GM21576 (cell line): ENCODE measurements around the gene TBL1X.
A peak's percentile ranks its signal among the peaks of the same experiment; 100 is the strongest.

Experiments used
- ATAC-seq: cut with Tn5 transposase; IDR thresholded peaks from one replicate; pipeline ENCODE4 v1.9.1; 2021; ENCODE audit warnings: mild to moderate bottlenecking, moderate library complexity; ENCODE audit not compliant: unreplicated experiment

The TBL1X gene

DNA sequence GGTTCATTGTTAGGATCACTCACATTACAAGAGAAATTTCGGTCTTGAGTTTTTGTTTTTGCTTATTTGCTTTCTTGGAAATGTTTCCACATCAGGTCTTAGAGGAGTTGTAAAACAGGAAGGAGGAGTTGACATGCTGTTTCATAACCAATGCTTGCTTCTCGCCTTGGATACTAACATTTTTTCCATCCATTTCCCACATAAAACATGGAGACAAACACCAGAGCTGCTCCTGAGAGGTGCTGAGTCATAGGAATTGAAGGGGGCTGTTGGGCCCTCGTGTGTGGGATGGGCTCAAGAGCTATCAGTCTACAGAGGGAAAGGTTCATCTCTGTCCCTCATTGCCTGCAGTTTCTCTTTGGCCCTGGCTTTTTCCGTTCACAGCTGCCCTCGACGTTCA, 29.9 kb downstream of the TBL1X start:
- ATAC-seq: no peak

- ATAC-seq: no peak
Measured at GRCh38 chrX:9495496-9495895, 30.6 kb downstream of the TBL1X start.

GRCh38 chrX:9498236-9498635, 33.4 kb downstream of the TBL1X start:
- no peak for ATAC-seq

- no peak for ATAC-seq
Measured at GRCh38 chrX:9500584-9500983, 35.7 kb downstream of the TBL1X start.

DNA sequence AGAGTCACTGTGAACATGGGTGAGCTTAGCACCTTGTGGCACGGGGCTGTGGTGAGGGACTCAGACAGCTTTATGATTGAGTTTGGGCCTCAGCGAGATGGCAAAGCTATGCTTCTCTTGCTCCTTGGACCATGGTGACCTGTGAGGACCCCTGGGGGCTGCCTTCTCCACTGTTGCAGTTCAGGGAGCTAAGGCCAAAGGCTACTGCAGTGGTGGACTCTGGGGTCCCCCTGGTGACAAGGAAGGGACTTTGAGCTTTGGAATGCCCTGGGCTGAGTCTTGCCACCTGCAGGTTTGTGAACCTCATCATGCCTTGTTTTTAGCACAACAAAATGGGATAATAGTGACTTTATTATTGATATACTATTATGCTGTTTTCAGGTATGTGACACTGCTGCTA, 36.5 kb downstream of the TBL1X start:
- no peak for ATAC-seq

DNA sequence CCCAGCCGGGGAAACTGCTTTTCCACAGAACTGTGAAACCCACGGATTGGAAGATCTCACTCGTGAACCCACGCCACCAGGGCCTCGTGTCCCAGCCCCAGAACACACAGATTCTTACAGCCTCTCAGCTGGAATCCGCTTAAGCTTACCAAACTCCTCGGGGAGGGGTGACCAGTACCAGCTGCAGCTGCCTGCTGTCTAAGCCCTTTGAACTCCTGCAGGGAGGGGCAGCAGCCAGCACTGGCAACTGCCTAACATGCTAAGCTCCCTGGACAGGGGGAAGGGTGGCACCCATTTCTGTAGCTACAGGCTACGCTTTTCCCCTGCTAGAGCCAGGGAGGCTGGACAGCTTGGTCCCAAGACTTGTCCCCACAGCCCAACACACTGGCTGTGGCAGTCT, 38.4 kb downstream of the TBL1X start:
- no peak for ATAC-seq

GRCh38 chrX:9510366-9510765, 45.5 kb downstream of the TBL1X start:
- no peak for ATAC-seq

- no peak for ATAC-seq
Measured at GRCh38 chrX:9510980-9511379, 46.1 kb downstream of the TBL1X start.

GRCh38 chrX:9515489-9515888, 50.6 kb downstream of the TBL1X start:
- ATAC-seq: no peak

- ATAC-seq: no peak
Measured at GRCh38 chrX:9515973-9516538, 51.2 kb downstream of the TBL1X start.

GRCh38 chrX:9516635-9517034, 51.8 kb downstream of the TBL1X start:
- no peak for ATAC-seq

DNA sequence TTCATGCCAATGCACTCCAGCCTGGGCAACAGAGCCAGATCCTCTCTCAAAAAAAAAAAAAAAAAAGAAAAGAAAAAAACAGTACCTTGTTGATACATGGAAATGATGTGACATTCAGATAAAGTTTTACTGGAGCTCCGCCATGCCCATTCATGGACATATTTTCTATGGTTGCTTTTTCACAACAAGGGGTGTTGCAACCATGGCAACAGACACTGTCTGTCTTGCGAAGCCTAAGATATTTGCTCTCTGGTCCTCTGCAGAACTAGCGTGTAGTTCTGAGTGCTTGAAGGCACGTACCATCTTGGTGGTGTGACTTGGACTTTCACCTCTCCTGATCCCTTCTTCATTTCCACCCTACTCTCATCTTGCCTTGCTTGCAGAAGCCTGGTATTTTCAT, 53.2 kb downstream of the TBL1X start:
- ATAC-seq: no peak

DNA sequence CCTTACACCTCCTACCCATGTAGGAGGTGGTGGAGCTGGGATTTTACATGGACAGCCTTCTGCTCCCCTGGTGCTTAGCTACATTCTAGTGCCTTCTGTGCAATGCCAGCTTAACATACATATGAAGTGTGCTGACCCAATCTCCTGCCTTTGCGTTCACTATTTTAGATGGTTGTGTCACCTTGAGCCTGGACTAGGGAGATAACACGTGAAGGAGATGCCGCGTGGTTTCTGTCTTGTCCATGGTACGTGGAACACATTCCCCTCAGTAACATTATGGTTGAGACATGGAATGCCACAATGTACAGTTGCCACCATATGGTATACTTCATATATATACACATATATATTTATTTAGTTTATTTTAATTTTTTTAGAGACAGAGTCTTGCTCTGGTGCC, 54.0 kb downstream of the TBL1X start:
- ATAC-seq: no peak

GRCh38 chrX:9519546-9520216, 54.8 kb downstream of the TBL1X start:
- ATAC-seq: no peak

DNA sequence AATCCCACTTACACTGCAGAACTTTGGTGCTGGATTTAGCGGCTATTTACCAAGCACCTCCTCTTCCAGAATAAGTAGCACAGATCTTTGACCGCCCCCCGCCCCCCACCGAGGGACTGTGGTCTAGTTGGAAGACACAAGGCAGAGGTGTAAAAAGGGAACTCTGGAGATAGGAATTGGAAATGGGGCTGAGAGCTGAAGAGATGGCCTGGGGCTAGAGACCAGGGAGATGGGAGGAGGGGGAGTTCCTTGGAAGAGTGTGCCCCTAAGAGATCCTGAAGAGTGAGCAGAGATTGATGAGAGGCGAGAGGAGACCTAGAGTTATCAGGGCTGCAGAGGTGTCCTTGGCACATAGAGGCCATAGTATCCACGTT, 55.3 kb downstream of the TBL1X start:
- no peak for ATAC-seq

DNA sequence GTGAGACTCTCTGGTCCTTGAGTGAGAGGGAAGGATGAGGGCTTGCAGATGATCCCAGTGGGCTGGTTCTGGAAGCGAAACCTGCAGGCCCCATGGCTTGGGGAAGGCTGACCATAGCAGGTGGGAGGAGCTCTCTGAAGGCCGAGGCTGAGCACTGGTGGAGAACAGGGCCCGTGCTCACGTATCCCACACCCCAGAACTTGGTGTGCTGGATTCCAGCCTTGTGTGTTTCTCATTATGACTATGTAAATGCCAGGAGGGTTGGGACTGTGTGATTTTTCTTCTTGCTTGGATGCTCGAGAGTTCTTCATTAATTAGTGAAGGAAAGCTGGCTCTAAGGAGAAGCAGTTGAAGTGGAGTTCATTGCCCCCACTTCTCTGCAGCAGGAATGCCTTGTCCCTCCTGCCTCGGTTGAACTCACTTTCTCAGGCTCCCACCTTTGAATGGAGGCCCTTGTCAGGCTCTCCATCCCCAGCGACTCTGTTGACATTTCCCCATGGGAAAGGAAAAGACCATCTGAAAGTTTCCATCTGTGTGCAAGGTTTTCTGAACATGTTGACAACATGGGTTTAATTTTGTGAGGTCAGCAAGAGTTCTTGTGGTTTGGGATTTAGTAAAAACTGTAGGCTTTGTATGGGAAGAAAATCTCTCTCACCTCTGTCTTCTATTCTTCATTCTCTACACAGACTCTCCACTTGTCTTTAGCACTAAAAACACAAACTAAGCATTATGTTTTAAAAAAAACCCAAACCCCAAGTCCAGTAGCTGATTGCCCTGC, 57.7 kb downstream of the TBL1X start:
- no peak for ATAC-seq

DNA sequence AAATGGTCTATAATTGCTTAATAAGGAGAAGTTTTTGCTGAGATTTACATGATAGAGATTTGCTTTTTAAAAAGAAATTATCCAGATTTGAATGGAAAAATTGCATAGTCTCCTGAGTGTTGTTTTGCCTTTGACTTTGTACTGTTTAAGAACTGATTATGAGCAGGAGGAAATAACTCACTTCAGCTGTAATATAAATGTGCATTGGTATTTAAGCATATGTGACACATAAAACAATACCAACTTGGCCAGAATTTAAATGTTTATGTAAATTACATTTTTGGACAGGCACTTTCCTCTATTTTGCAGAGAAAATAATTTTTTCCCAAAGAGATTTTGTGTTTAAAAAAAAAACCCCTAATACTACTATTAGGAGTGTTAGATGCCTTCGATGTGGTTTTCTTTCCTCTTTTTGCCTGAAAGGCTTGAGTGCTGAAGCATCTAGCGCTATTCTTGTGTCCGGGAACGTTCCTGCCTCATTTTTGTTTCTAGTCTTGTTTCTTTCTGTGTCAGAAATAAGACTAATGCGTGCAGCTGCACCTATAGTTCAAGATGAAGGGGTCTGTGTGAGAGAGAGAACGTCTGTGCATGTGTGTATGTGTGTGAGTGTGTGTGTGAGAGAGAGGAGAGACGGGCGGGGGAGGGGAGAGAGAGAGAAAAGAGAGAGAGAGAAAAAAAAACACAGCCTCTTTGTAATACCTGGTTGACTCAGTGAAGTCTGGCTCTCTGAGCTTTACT, 60.8 kb downstream of the TBL1X start:
- ATAC-seq: peak; percentile 64

DNA sequence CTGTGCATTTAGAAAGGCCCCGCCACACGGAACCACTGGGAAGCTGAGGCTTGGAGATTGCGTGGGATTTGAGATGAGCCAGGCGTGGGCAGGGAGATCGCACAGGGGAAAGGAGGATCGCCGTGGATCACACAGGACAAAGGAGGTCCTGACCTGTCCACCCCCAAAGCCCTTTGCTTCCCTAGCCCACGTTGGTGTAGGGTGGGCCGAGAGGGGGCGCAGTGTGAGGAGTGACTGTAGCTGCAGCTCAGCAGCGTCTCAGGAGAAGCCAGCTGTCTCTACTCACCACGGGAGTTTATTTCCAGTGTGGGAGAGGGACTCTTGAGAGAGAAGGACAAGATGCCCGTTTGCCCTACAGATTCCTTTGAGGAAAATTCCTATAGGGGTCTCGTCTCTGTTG, 62.1 kb downstream of the TBL1X start:
- no peak for ATAC-seq

- ATAC-seq: no peak
Measured at GRCh38 chrX:9528498-9528897, 63.6 kb downstream of the TBL1X start.

DNA sequence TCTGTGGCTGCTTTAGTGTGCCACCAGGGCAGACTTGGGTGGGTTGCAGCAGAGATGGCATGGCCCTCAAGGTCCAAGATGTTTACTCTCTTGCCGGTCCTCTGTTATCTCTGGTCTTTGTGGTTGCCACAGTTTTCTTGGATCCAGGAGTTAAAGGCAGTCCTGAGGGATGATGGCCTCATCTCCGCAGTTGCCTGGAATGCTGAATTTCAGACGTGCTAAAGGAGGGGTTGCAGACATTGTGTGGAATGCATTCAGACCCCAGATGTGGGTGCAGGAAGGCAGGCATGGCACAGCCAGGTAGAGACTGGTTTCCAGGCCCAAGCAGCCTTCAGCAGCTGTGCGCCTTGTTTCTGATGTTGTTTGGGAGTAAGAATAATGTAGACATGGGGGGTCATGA, 64.4 kb downstream of the TBL1X start:
- no peak for ATAC-seq

GRCh38 chrX:9530848-9531274, 66.0 kb downstream of the TBL1X start:
- ATAC-seq: peak; percentile 68

GRCh38 chrX:9532349-9532748, 67.5 kb downstream of the TBL1X start:
- ATAC-seq: no peak
